ENCODE measurements around the gene GGTLC2.
"Not testable (repeated sequence)": the region's sequence is repeated elsewhere in the genome, so short reads cannot be mapped to it uniquely, and the experiment has no call there.

Gene GGTLC2

DNA sequence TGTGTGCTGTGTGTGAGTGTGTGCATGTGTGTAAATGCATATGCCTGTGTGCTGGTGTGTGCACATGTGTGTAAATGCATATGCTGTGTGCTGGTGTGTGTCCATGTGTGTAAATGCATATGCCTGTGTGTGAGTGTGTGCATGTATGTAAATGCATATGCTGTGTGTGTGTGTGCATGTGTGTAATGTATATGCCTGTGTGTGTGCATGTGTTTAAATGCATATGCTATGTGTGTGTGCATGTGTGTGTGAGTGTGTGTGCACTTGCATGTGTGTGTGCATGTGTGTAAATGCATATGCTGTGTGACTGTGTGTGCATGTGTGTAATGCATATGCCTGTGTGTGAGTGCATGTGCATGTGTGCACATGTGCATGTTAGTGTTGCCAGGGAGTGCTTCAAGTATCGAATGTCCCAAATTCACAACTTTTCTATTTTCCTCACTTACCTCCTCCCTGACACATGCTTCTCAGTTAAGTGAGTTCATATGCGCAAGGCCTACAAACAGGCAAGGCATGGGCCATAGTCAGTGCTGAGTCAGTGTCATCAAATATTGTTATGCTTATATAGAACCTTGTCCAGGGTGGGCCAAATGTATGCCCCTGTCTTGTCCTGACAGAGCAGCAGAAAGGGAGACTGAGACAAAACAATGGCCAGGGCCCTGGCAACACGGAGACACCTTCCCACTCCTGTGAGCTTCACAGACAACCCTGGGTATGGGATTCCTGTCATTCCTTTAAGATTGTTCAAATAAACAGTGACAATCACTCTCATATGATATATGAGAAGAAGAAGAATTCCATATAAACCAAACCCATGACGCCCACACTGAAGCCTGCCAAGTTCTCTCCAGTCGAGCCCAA is 38.6 kb downstream of the GGTLC2 start:
- H3K36me3 ChIP-seq (ENCODE audit: control insufficient read depth, insufficient read depth, low read length) = no peaks in the 10 kb centered on the region
- no peak overlapping the region for H3K4me3 ChIP-seq (ENCODE audit: low read length)
- H3K9me3 ChIP-seq (ENCODE audit: control insufficient read depth, insufficient read depth, low read length) = no peaks in the 10 kb centered on the region; the same call in none of the 2 replicates
- no peak overlapping the region for H3K27ac ChIP-seq (ENCODE audit: low read length)
- DNase-seq (ENCODE audit: low read depth, low spot score) = no peak
- no peaks in the 10 kb centered on the region for H3K4me1 ChIP-seq (ENCODE audit: control insufficient read depth, insufficient read depth, low read length)
- H3K27me3 ChIP-seq (ENCODE audit: control insufficient read depth, insufficient read depth, low read length) = no peaks in the 10 kb centered on the region; the same call in 1 of the 2 replicates
- WGBS (ENCODE audit: insufficient coverage, insufficient read length) = no CpG with 5 or more reads among the region's 5 CpGs

DNA sequence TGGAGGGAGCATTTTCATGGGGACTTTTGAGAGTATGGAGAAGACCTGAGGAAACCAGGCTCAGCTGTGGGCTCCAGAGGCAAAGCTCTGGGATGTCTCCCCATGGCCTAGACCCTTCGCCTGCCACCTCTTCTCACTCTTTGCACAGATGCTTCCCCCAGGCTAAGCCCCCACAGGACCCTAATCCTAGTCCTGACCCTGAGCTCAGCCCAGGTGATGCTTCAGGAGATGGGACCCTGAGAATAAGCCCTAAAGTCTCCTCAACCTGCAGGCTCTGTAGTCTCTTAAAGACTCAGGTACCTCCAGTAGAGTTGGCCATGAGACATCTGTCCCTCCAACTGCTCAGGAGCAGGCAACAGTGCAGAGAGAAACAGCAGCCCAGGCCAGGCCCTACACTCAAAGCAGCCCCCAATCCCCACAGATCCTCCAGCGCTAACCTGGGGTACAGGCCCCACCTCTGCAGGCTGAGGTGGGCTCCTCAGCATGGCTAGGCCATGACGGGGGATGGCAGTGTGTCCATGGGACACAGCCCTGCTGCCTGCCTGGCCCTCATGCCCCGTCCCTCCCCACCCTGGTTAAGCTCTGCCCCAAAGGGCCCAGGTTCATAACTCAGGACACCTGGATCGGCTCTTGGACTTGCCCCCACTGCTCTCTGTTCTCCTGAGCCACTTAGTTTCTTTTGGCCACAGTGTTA is 39.4 kb downstream of the GGTLC2 start:
- Histone ChIP-seq H3K36me3 (ENCODE audit: control insufficient read depth, insufficient read depth, low read length) (no peaks in the 10 kb centered on the region), H3K27ac (ENCODE audit: low read length) (no peak overlapping the region), H3K9me3 (ENCODE audit: control insufficient read depth, insufficient read depth, low read length) (no peaks in the 10 kb centered on the region; the same call in none of the 2 replicates), H3K4me3 (ENCODE audit: low read length) (no peak overlapping the region), H3K4me1 (ENCODE audit: control insufficient read depth, insufficient read depth, low read length) (no peaks in the 10 kb centered on the region), H3K27me3 (ENCODE audit: control insufficient read depth, insufficient read depth, low read length) (no peaks in the 10 kb centered on the region; the same call in 1 of the 2 replicates)
- no peak for DNase-seq (ENCODE audit: low read depth, low spot score)
- WGBS (ENCODE audit: insufficient coverage, insufficient read length) = no CpG with 5 or more reads among the region's 5 CpGs

DNA sequence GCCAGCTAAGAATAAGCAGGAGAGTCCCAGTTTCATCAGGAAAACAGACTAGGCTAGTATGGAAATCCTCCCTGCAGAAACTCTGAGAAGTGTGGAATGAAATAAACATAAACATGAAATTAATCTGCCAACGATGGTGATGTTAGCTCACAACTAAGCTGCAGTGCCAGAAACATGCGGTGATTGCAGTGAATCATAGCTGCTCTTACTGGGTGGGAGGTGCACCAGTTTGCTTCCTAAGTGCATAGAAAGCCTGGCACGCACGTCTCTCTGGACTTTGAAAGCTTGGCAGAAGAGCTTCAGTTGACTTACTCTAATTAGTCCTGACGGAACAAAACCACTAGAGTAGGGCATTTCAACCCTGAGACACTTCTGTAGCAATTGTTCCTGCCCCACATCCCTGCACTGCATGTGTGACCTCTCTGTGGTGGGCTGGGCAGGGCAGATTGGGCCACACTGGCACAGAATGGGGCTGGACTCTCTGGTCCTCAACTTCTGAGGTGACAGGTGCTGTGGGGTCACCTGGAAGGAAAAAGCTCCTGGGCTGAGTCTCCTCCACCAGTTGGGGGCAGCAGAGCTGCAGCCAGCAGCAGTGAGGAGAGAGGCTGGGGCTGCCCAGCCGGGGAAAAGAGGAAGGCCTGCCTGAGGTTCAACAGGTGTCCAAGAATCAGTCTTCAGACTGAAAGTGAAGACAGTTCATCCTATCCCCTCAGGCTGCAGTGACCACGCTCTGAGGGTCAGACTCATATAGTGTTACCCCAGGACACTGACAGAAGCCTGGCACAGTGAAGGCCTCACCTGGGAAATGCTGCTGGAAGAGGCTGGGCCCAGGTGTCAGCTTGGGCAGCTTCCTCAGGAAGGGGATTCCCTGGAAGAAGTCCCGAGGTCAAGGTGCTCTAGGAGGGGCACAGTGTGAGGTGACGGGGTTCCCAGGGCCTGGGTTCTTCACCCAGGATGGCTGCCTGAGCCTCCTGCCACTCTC is 40.5 kb downstream of the GGTLC2 start:
- Histone ChIP-seq H3K36me3 (ENCODE audit: control insufficient read depth, insufficient read depth, low read length) (no peaks in the 10 kb centered on the region), H3K27ac (ENCODE audit: low read length) (no peak overlapping the region), H3K27me3 (ENCODE audit: control insufficient read depth, insufficient read depth, low read length) (no peaks in the 10 kb centered on the region; the same call in 1 of the 2 replicates), H3K9me3 (ENCODE audit: control insufficient read depth, insufficient read depth, low read length) (no peaks in the 10 kb centered on the region; the same call in none of the 2 replicates), H3K4me3 (ENCODE audit: low read length) (no peak overlapping the region), H3K4me1 (ENCODE audit: control insufficient read depth, insufficient read depth, low read length) (no peaks in the 10 kb centered on the region)
- DNase-seq (ENCODE audit: low read depth, low spot score) = no peak
- WGBS (ENCODE audit: insufficient coverage, insufficient read length) = no CpG with 5 or more reads among the region's 9 CpGs

DNA sequence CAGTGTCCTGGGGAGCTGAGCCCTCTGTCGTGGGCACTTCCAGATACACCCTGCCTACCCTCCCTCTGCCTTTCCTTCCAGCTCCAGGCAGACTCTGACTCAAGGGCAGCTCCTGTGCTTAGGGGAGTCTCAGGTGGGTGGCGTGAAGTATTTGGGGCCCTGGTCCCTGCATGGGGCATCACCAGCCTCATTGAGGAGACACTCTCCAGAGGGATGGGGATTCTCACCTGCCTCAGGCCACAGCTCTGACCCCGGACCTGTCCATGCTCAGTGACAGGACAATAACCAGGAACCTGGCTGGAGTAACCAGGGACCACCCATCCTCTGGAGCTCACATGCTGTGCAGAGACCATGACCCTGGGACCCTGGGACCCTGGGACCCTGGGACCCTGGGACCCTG is 41.2 kb downstream of the GGTLC2 start:
- Histone ChIP-seq H3K27ac (ENCODE audit: low read length) (no peak overlapping the region), H3K4me1 (ENCODE audit: control insufficient read depth, insufficient read depth, low read length) (no peaks in the 10 kb centered on the region), H3K27me3 (ENCODE audit: control insufficient read depth, insufficient read depth, low read length) (no peaks in the 10 kb centered on the region; the same call in 1 of the 2 replicates), H3K36me3 (ENCODE audit: control insufficient read depth, insufficient read depth, low read length) (no peaks in the 10 kb centered on the region), H3K9me3 (ENCODE audit: control insufficient read depth, insufficient read depth, low read length) (no peaks in the 10 kb centered on the region; the same call in none of the 2 replicates), H3K4me3 (ENCODE audit: low read length) (no peak overlapping the region)
- DNase-seq (ENCODE audit: low read depth, low spot score) = no peak
- WGBS (ENCODE audit: insufficient coverage, insufficient read length) = no CpG with 5 or more reads among the region's 3 CpGs

DNA sequence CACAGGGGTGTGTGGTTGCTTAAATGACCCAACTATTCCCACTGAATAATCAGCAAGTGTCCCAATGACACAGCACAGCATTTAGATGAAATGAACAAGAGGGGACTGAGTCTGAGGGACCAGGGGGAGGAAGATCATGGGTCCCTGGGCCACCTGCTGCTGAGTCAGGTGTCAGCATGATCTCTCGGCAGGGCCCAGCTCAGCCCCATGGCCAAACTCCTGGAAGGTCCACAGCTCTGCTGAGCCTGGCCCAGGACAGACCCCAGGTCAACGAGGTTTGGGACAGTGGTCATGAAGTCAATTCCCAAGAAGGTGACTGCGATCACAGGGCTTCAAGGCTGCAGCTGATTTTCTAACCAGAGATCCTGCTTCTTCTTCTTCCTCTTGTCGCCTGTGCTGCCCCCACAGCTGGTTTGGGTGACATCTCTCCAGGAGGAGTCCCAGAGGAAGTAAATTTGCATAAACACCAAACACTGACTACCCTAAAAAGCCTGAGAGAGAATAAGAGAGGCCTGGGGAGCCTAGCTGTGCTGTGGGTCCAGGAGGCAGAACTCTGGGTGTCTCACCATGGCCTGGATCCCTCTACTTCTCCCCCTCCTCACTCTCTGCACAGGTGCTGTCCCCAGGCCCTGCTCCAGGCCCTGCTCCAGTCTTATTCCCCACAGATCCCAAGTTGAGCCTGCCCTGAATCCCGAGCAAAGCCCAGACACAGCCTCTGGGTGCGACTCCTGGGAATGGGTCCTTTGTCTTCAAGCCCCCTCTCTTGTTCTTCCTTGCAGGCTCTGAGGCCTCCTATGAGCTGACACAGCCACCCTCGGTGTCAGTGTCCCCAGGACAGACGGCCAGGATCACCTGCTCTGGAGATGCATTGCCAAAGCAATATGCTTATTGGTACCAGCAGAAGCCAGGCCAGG is 42.0 kb downstream of the GGTLC2 start:
- H3K27me3 ChIP-seq (ENCODE audit: control insufficient read depth, insufficient read depth, low read length); H3K9me3 ChIP-seq (ENCODE audit: control insufficient read depth, insufficient read depth, low read length); H3K27ac ChIP-seq (ENCODE audit: low read length); H3K4me3 ChIP-seq (ENCODE audit: low read length); H3K36me3 ChIP-seq (ENCODE audit: control insufficient read depth, insufficient read depth, low read length); H3K4me1 ChIP-seq (ENCODE audit: control insufficient read depth, insufficient read depth, low read length); DNase-seq (ENCODE audit: low read depth, low spot score): not testable (repeated sequence)
- no CpG with 5 or more reads among the region's 8 CpGs for WGBS (ENCODE audit: insufficient coverage, insufficient read length)

DNA sequence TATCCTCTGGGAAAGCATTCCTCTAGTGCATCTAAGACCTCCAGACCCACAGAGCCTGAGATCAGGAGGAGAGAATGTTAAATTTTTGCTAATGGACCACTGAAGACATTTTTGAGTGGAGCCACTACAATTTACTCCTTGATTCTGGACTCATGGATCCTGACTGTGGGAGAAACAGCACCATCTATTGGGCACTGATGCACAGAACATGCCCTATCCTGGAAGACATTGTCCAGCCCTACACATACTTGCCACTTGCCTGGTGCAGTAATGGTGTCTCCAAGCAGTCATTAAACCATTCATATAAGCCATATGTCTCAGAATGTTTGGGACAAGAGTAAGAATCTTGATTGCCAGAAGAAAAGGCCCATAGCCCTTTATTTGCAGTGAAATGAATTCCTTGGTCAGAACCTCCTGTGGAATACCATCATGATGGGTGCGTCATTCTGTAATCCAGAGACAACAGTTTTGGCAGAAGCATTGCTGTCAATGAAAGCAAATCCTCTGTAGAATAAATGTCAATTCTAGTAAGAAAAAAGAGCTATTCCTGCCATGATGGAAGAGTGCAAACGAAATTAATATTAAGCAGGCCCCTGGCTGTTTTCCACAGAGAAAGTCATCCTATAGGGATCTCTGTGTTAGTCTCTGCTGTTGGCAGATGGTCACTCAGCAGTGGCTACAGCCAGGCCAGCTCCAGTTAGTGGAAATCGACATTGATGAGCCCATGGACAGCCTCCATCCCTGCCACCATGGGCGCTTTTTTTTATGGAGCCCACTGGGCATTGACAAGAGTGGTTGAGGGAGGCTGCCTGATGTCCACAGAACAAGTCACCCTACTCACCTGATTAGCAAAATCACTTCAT is 43.5 kb downstream of the GGTLC2 start:
- Histone ChIP-seq H3K36me3 (ENCODE audit: control insufficient read depth, insufficient read depth, low read length) (no peaks in the 10 kb centered on the region), H3K4me1 (ENCODE audit: control insufficient read depth, insufficient read depth, low read length) (no peaks in the 10 kb centered on the region), H3K27ac (ENCODE audit: low read length) (no peak overlapping the region), H3K9me3 (ENCODE audit: control insufficient read depth, insufficient read depth, low read length) (no peaks in the 10 kb centered on the region; the same call in none of the 2 replicates), H3K27me3 (ENCODE audit: control insufficient read depth, insufficient read depth, low read length) (peaks cover under 1% of the 10 kb centered on the region; the same call in 1 of the 2 replicates), H3K4me3 (ENCODE audit: low read length) (no peak overlapping the region)
- no CpG with 5 or more reads among the region's 4 CpGs for WGBS (ENCODE audit: insufficient coverage, insufficient read length)
- no peak for DNase-seq (ENCODE audit: low read depth, low spot score)

DNA sequence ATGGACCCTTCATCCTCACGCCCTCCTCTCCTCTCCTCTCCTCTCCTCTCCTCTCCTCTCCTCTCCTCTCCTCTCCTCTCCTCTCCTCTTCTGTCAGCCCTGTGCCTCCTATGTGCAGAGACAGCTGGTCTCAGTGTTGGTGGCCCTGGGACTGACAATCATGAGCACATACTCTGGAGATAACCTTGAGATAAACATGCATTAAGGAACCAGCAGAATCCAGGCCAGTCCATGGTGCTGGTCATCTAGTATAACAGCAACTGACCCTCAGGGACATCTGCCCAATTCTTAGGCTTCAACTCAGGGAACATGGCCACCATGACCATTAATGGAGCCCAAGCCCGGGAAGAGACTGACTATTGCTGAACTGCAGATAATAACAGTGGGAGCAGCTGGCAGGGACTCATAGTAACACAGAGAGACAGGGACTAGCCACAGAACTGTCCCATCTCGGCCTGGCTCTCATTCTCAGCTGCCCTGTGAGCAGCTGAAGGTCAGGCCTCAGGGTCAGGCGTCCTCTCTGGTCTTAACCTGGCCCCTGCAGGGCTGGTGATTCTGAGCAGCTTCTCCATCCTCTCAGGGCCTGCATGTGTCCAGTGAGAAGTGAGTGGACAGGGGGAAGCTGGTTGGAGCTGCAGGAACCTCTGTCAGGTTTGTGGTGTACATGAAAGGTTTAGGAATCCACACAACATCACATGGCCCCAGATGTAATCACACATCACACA is 45.4 kb downstream of the GGTLC2 start:
- no peak for DNase-seq (ENCODE audit: low read depth, low spot score)
- no peaks in the 10 kb centered on the region for H3K4me1 ChIP-seq (ENCODE audit: control insufficient read depth, insufficient read depth, low read length)
- WGBS (ENCODE audit: insufficient coverage, insufficient read length) = no CpG with 5 or more reads among the region's 4 CpGs
- no peak overlapping the region for H3K27ac ChIP-seq (ENCODE audit: low read length)
- H3K9me3 ChIP-seq (ENCODE audit: control insufficient read depth, insufficient read depth, low read length) = peaks cover 2% of the 10 kb centered on the region
- H3K4me3 ChIP-seq (ENCODE audit: low read length) = no peak overlapping the region
- H3K27me3 ChIP-seq (ENCODE audit: control insufficient read depth, insufficient read depth, low read length) = peaks cover 3% of the 10 kb centered on the region; the same call in 1 of the 2 replicates
- H3K36me3 ChIP-seq (ENCODE audit: control insufficient read depth, insufficient read depth, low read length) = no peaks in the 10 kb centered on the region

DNA sequence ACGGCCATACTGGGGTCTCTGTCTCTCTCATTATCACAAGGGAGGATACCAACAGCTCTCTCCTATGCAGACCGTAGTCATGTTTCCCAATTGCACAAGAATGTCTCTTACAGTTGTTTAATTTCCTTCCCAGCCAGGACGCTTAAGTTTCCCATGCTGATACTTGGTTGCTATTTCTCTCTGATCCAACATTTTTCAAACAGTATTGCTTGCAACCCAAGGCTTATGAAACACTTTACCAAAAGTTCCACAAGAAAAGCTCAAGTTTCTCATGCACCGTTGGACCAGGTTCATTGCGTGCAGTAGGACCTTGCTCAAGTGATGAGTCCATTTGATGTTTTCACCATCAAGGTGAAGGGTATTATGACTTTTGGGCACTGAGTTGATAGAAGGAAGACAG is 46.6 kb downstream of the GGTLC2 start:
- Histone ChIP-seq H3K9me3 (ENCODE audit: control insufficient read depth, insufficient read depth, low read length) (peaks cover 2% of the 10 kb centered on the region), H3K27me3 (ENCODE audit: control insufficient read depth, insufficient read depth, low read length) (peaks cover 6% of the 10 kb centered on the region; the same call in 1 of the 2 replicates), H3K36me3 (ENCODE audit: control insufficient read depth, insufficient read depth, low read length) (no peaks in the 10 kb centered on the region), H3K4me3 (ENCODE audit: low read length) (no peak overlapping the region), H3K27ac (ENCODE audit: low read length) (no peak overlapping the region), H3K4me1 (ENCODE audit: control insufficient read depth, insufficient read depth, low read length) (no peaks in the 10 kb centered on the region)
- whole genome bisulfite sequencing (ENCODE audit: insufficient coverage, insufficient read length) = no CpG with 5 or more reads among the region's 5 CpGs
- no peak for DNase-seq (ENCODE audit: low read depth, low spot score)
